GM12878 (cell line): ENCODE measurements around the gene TMEM161B. TPM values are rescaled to one million over a fixed set of nuclear protein-coding genes. Genes with fewer than 3 reads are reported as not detected.

ENCODE experiments used
- EGR1 ChIP-seq, 2 experiments: IDR thresholded peaks; 1 replicate in 1 of 2; 2 replicates in 1 of 2; pipeline ENCODE4 v1.6.1; 2011 to 2012; ENCODE audit warnings: low read depth in 2 of 2, low read length in 2 of 2, borderline replicate concordance in 1 of 2, mild to moderate bottlenecking in 1 of 2, moderate library complexity in 1 of 2
- FOXK2 ChIP-seq: fragments of 450-650 bp; IDR thresholded peaks from 2 replicates; pipeline ENCODE4 v1.6.1; 2017; ENCODE audit warnings: mild to moderate bottlenecking, moderate library complexity
- LARP7 ChIP-seq: fragments of 450-650 bp; IDR thresholded peaks from 2 replicates; pipeline ENCODE4 v1.6.1; 2017; ENCODE audit warnings: mild to moderate bottlenecking
- MLLT1 ChIP-seq: fragments of 450-650 bp; IDR thresholded peaks from 2 replicates; pipeline ENCODE4 v1.6.1; 2016; ENCODE audit warnings: mild to moderate bottlenecking
- NBN ChIP-seq: fragments of 450-650 bp; IDR thresholded peaks from 2 replicates; pipeline ENCODE4 v1.6.1; 2016
- NFIC ChIP-seq: IDR thresholded peaks from 2 replicates; pipeline ENCODE4 v1.6.1; 2012; ENCODE audit warnings: low read depth, mild to moderate bottlenecking, inconsistent platforms, low read length, moderate library complexity
- NR2C1 ChIP-seq: fragments of 450-650 bp; IDR thresholded peaks from 2 replicates; pipeline ENCODE4 v1.6.1; 2017; ENCODE audit warnings: antibody characterized with exemption, mild to moderate bottlenecking, moderate library complexity
- PBX3 ChIP-seq: IDR thresholded peaks from 2 replicates; pipeline ENCODE4 v1.6.1; 2011; ENCODE audit warnings: mild to moderate bottlenecking, low read depth, low read length, moderate library complexity; ENCODE audit not compliant: insufficient replicate concordance
- RB1 ChIP-seq: fragments of 450-650 bp; formaldehyde crosslinking; IDR thresholded peaks from 2 replicates; pipeline ENCODE4 v1.6.1; 2017; ENCODE audit warnings: mild to moderate bottlenecking, borderline replicate concordance
- RUNX3 ChIP-seq: IDR thresholded peaks from 2 replicates; pipeline ENCODE4 v1.6.1; 2012; ENCODE audit warnings: low read length, inconsistent platforms
- STAT1 ChIP-seq: fragments of 450-650 bp; conservative IDR thresholded peaks from 2 replicates; pipeline ENCODE4 v1.6.1; 2014; ENCODE audit warnings: antibody characterized with exemption, mild to moderate bottlenecking
- ZNF207 ChIP-seq: fragments of 450-650 bp; IDR thresholded peaks from 2 replicates; pipeline ENCODE4 v1.6.1; 2014; ENCODE audit warnings: antibody characterized with exemption, mild to moderate bottlenecking, borderline replicate concordance
- ZNF24 ChIP-seq: fragments of 450-650 bp; IDR thresholded peaks from 2 replicates; pipeline ENCODE4 v1.6.1; 2017; ENCODE audit warnings: antibody characterized with exemption, mild to moderate bottlenecking
- polyA plus RNA-seq, 11 experiments: library from polyadenylated mRNA; depleted of rRNA in 4 of 11; unstranded in 6 of 11; stranded (reverse) in 5 of 11; fragments of >200 nt; fragmentation: Nextera tagmentation in 4 of 11; fragmentation: Illumina TruSeq in 1 of 11; extraction: Ambion mirVana in 4 of 11; extraction: Trizol in 1 of 11; gene quantifications; 1 replicate in 1 of 11; 2 replicates in 10 of 11; pipeline versions ENCODE4 v1.2.1 to v1.2.3, GENCODE V29; 2011 to 2016; ENCODE audit warnings: inconsistent platforms in 2 of 11, missing spikeins in 2 of 11, low read depth in 1 of 11
- total RNA-seq, 4 experiments: library from RNA; depleted of rRNA in 3 of 4; stranded (reverse); fragments of >200 nt in 3 of 4; fragmentation: Illumina TruSeq in 1 of 4; extraction: Trizol in 1 of 4; gene quantifications; 2 replicates each; pipeline versions ENCODE4 v1.2.1 to v1.2.3, GENCODE V29; 2013 to 2021
- TF ChIP-seq, protein P1 (sequence below): fragments of 450-650 bp; IDR thresholded peaks from 2 replicates; pipeline ENCODE4 v1.6.1; 2016; ENCODE audit warnings: mild to moderate bottlenecking
- TF ChIP-seq, protein P2 (sequence below): fragments of 450-650 bp; IDR thresholded peaks from 2 replicates; pipeline ENCODE4 v1.6.1; 2017; ENCODE audit warnings: antibody characterized with exemption, mild to moderate bottlenecking, moderate library complexity
- TF ChIP-seq, protein P3 (sequence below): fragments of 450-650 bp; formaldehyde crosslinking; IDR thresholded peaks from 2 replicates; pipeline ENCODE4 v1.4.0; 2022; ENCODE audit warnings: mild to moderate bottlenecking, moderate library complexity

Gene TMEM161B
- total and polyA plus RNA-seq, 10 of the 15 experiments (the other 5 are each of a cell fraction or from before 2014, with no cell fraction given), result 13.8 to 38.9 (median 25.0) TPM

DNA sequence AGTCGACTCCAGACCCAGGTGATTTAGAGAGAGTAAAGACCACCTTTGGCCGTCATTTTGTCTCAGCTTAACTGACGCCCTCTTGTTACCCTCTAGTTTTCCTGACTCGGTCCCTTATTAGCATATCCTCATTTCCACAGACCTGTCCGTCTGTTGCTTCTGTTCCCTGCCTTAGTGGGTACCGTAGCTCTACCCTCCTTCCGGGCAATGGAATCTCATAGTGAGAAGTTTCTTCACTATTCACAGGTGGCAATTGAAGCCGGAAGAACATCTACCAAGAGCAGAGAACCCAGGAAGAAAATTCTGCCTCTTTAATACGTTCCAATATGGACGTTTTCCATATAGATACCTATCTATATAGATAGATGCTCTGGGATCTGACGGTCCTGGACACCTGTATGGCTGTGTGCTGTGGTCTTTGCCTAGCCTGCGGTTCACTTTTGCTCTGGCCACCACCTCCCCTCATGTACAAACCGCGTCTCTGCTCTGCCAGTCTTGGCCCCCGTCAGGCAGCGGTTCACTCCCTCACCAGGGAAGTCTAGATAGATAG is 652 bp upstream of the TMEM161B start (continued):
- TF ChIP-seq, protein P1, sequence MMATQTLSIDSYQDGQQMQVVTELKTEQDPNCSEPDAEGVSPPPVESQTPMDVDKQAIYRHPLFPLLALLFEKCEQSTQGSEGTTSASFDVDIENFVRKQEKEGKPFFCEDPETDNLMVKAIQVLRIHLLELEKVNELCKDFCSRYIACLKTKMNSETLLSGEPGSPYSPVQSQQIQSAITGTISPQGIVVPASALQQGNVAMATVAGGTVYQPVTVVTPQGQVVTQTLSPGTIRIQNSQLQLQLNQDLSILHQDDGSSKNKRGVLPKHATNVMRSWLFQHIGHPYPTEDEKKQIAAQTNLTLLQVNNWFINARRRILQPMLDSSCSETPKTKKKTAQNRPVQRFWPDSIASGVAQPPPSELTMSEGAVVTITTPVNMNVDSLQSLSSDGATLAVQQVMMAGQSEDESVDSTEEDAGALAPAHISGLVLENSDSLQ, result no peak
- TF ChIP-seq, protein P2, sequence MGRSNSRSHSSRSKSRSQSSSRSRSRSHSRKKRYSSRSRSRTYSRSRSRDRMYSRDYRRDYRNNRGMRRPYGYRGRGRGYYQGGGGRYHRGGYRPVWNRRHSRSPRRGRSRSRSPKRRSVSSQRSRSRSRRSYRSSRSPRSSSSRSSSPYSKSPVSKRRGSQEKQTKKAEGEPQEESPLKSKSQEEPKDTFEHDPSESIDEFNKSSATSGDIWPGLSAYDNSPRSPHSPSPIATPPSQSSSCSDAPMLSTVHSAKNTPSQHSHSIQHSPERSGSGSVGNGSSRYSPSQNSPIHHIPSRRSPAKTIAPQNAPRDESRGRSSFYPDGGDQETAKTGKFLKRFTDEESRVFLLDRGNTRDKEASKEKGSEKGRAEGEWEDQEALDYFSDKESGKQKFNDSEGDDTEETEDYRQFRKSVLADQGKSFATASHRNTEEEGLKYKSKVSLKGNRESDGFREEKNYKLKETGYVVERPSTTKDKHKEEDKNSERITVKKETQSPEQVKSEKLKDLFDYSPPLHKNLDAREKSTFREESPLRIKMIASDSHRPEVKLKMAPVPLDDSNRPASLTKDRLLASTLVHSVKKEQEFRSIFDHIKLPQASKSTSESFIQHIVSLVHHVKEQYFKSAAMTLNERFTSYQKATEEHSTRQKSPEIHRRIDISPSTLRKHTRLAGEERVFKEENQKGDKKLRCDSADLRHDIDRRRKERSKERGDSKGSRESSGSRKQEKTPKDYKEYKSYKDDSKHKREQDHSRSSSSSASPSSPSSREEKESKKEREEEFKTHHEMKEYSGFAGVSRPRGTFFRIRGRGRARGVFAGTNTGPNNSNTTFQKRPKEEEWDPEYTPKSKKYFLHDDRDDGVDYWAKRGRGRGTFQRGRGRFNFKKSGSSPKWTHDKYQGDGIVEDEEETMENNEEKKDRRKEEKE, result no peak
- TF ChIP-seq EGR1 (IDR thresholded peaks at IDR 0.05; ENCODE audit: borderline replicate concordance in 1 of 2, low read depth in 2 of 2, low read length in 2 of 2), result no peak
- TF ChIP-seq STAT1, result no peak
- TF ChIP-seq NBN, result 0 out of 2 replicates have a peak, but pooled peaks have one; percentile 9
- no peak for TF ChIP-seq RB1
- TF ChIP-seq FOXK2, result no peak
- no peak for TF ChIP-seq ZNF24
- TF ChIP-seq RUNX3, result peak; percentile 51
- TF ChIP-seq, protein P3, sequence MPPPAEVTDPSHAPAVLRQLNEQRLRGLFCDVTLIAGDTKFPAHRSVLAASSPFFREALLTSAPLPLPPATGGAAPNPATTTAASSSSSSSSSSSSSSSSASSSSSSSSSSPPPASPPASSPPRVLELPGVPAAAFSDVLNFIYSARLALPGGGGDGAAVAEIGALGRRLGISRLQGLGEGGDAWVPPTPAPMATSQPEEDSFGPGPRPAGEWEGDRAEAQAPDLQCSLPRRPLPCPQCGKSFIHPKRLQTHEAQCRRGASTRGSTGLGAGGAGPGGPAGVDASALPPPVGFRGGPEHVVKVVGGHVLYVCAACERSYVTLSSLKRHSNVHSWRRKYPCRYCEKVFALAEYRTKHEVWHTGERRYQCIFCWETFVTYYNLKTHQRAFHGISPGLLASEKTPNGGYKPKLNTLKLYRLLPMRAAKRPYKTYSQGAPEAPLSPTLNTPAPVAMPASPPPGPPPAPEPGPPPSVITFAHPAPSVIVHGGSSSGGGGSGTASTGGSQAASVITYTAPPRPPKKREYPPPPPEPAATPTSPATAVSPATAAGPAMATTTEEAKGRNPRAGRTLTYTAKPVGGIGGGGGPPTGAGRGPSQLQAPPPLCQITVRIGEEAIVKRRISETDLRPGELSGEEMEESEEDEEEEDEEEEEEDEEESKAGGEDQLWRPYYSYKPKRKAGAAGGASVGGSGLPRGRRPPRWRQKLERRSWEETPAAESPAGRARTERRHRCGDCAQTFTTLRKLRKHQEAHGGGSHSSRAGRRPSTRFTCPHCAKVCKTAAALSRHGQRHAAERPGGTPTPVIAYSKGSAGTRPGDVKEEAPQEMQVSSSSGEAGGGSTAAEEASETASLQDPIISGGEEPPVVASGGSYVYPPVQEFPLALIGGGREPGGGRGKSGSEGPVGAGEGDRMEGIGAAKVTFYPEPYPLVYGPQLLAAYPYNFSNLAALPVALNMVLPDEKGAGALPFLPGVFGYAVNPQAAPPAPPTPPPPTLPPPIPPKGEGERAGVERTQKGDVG (CRISPR knock-in tag), result no peak
- no peak for TF ChIP-seq PBX3
- TF ChIP-seq NFIC, result no peak
- TF ChIP-seq ZNF207, result no peak
- peak; percentile 72 for TF ChIP-seq NR2C1
- TF ChIP-seq LARP7, result no peak
- TF ChIP-seq MLLT1, result peak; percentile 77
